GM19328 (cell line): ENCODE data around the gene ELK1.
"Not testable (repeated sequence)": the region's sequence is repeated elsewhere in the genome, so short reads cannot be mapped to it uniquely, and the experiment has no call there.

Experiments used
- ATAC-seq: cut with Tn5 transposase; IDR thresholded peaks from one replicate; pipeline ENCODE4 v1.9.1; 2021; ENCODE audit warnings: mild to moderate bottlenecking, moderate library complexity; ENCODE audit not compliant: unreplicated experiment

Gene ELK1, protein sequence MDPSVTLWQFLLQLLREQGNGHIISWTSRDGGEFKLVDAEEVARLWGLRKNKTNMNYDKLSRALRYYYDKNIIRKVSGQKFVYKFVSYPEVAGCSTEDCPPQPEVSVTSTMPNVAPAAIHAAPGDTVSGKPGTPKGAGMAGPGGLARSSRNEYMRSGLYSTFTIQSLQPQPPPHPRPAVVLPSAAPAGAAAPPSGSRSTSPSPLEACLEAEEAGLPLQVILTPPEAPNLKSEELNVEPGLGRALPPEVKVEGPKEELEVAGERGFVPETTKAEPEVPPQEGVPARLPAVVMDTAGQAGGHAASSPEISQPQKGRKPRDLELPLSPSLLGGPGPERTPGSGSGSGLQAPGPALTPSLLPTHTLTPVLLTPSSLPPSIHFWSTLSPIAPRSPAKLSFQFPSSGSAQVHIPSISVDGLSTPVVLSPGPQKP

DNA sequence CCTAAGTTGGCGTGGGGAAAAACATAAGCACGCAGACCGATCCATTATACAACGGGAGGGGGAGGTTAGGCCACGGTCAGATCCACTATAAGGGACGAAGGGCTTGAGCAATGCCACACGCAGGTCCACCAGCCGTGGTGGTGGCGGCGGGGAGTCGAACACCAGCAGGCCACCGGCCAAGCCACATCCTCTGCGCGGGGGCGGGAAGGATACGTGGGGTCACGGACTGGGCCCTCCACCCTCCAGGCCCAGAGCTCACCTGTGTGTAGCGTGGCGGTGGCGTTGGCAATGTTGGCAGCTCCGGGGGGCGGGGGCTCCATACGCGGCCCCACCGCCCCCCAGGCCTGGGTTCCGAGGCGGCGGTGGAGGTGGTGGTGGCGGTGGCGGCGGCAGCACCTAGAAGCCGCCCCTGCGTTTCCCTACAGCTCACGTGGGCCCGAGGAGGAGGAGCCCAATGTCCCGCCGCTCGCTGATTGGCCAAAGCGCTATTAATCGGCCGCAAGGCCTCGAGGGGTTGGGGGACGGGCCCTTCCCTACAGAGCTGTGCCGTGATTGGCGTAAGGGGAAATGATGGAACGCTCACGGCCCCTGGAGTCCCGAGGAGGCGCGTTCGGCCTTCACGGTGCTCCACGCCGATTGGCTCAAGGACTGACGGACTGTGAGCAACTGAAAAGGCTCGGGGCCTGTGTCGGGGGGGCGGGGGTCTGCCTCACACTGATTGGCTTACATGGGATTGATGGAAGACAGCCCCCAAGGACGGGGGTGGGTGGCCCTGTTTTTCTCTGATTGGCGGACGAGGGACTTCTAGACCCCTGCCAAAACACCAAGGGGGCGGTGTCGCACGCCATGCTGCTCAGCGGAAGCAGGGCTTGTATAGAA lies at the start of gene ELK1:
ELK1 (minus strand) TSS at position 400 of the 879 bp plus-strand sequence. CDS start 9,122 bp downstream, outside the sequence.
- peak; percentile 92 for ATAC-seq

- ATAC-seq = no peak
Observed at GRCh38 chrX:47697181-47697580, 46.8 kb upstream of the ELK1 start.

GRCh38 chrX:47690175-47690574 lies 39.8 kb upstream of the ELK1 start:
- no peak for ATAC-seq

DNA sequence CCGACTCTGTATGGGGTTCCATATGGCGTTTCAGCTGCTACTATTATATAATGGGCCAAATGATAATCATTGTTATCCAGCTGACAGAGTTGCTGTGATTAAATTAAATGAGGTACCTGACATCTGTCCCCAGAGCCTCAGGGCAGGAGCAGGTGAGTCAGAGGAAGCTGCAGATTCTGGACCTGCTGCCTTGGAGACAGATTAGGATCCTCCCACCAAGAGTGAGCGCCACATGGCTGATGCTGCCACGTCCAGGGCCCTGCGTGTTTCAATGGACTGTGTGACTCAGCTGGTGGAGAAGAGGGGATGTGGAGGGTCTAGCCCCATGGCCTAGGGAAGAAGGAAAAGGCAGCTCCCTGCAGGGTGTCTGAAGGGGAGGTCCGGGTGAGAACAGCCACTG lies 36.9 kb upstream of the ELK1 start:
- no peak for ATAC-seq

GRCh38 chrX:47683829-47684205 lies 33.5 kb upstream of the ELK1 start:
- ATAC-seq = no peak

DNA sequence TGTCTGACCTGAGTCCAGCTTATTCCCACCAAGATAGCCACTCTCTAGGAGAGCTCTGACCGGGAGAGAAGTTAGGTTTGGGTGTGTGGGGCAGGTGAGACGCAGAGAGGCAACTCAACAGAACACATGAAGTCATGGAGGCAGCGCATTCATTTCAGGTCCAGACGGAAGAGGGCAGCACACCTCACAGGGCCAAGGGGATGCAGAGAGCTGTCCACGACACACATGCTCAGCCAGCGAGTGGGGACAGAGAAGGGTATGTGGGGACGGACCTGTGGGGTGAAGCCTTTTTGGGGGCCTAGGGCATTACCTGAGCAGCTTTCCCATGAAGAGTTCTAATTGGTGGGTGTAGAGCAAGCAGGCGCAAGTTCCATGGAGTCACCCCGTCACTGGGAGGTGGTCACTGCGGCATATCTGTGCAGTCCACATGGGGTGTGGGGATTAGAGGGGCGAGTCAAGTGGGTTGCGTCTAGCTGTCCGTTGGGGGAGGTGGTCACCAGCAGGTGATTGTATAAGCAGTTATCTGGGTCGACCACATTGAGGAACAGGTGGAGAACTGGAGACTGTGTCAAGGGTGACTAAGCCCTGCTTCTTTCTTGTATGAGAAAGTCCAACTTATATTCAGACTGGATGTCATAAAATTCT lies 32.9 kb upstream of the ELK1 start:
- ATAC-seq = no peak

- not testable (repeated sequence) for ATAC-seq
Observed at GRCh38 chrX:47675959-47676859, 25.8 kb upstream of the ELK1 start.

DNA sequence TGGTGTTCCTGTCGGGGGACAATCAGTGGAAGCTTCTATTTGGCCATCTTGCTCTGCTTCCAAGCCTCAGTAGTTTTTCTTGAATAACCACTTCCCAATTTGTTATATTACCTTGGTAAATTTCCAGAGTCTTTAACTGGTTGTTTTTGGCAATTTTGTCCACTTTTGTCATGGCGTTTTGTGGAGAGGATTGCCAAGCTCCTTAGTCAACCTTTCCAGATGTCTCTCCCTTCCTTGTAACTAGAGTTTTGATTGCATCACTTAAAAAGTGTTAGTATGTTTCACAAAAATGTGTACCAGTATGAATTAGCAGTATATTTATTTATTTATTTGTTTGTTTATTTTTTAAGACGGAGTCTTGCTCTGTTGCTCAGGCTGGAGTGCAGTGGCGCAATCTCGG lies 24.4 kb upstream of the ELK1 start:
- no peak for ATAC-seq

DNA sequence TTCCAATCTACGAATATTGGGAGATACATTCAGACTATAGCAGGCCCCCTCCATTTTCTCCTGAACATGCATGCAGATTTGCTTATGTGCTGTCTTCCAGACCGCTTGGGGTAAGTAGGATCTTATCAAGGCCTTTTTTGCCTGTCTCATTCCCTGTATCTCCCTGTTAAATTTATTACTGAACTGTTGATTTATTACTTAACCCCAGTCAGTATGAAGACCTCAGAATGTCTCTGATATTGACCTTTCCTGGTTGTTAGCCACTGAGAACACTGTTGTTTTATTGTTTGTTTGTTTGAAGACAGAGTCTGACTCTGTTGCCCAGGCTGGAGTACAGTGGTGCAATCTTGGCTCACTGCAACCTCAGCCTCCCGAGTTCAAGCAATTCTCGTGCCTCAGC lies 15.4 kb upstream of the ELK1 start:
- not testable (repeated sequence) for ATAC-seq

DNA sequence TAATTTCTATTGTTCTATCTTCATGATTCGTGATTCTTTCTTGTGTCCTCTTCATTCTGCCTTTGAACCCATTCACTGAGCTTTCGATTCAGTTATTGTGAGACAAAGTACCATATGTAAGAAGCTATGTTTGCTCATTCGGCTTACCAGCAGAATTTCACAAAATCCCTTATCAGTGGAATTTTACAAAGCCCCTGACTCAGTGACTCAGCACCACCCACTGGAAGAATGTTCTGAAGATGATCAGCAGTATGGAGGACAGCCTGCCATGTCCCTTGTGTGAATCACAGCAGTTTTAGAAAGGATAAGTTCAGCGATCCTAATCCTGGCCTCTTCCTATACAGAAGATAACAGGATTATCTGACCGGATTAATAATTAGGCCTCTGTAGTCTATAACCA lies 14.4 kb upstream of the ELK1 start:
- no peak for ATAC-seq

DNA sequence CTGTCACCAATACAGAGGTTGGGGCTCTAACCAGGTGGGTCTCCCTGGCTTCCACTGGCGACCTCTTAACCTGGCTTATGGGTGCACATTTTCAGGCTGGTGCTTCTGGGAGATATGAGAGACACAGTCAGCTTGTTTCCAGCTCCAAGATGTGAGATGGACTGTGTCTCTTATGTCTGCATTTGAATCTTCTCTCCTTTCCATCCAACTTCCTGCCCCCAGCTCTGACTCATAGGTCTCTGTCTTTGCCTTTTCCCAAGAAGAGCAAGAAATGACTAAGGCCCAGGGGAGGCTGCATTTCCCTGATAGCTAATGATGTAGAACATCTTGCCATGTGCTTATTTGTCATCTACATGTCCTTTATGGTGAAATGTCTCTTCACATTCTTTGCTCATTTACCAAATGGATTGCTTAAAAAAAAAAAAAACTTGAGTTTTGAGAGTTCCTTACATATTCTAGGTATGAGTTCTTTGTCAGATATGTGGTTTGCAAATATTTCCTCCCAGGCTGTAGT lies 11.8 kb upstream of the ELK1 start:
- ATAC-seq = no peak

GRCh38 chrX:47661539-47661938 lies 11.2 kb upstream of the ELK1 start:
- ATAC-seq = no peak

DNA sequence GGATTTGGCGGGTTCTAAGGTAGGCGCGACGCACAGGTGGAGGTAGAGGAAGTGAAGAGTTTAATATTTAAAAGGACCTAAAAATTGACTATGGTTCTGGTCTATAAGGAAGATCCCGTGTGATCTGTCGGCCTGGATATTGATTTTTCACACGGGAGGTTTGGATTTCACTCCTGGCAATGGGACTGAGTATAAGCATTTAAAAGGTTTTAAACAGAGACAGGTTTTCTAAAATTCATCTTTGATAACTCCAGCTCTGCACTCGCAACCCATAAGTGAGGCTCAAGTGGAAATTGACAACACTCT lies 9.0 kb upstream of the ELK1 start:
- ATAC-seq = no peak

GRCh38 chrX:47658684-47659420 lies 8.5 kb upstream of the ELK1 start, which contains the start of gene UXT:
Gene UXT, minus strand, starts transcription at chrX:47659180. Its CDS starts 253 bp downstream, at chrX:47658927.
- ATAC-seq = peak; percentile 72

GRCh38 chrX:47658301-47658683 lies 7.9 kb upstream of the ELK1 start:
- ATAC-seq = no peak

DNA sequence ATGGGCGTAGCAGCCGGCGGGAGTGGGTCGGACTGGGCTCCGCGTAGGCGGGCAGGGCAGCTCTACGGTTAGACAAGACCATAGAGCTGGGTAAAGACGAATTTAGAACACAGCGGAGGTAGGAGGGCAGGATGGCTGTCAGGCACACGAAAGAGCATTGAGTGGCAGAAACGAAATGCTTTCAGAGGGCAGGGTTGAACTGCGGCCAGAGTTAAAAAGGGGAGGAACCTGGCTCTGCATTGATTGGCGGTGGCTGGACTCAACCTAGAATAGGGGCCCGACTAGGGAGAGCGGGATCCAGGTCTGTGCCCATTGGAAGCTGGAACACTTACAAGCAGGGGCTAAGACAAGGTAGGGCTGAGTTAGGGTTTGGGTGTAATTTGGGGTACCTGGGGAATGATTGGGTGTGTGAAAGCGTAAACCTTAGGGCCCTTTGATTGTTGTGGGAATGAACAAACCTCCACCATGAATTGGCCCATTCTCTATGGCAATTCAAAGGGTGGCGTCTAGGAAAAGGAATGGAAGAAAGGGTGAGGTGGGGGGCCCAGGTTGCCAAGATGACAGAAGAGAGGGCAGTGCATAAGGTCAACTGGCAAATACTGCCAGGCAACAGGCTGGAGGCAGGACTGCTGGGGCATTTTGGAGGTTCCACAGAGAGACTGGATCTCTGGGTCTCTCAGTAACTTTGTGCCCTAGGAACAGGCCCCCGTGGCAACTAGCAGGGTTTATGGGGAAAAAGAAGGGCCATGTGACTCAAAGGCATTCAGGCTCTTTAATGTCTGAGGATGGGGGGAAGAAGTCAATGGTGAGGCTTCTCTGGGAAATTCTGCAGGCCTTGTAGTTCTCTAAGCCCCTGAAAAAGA lies 911 bp upstream of the ELK1 start:
- no peak for ATAC-seq

GRCh38 chrX:47649781-47650163 lies 591 bp downstream of the ELK1 start:
- no peak for ATAC-seq

DNA sequence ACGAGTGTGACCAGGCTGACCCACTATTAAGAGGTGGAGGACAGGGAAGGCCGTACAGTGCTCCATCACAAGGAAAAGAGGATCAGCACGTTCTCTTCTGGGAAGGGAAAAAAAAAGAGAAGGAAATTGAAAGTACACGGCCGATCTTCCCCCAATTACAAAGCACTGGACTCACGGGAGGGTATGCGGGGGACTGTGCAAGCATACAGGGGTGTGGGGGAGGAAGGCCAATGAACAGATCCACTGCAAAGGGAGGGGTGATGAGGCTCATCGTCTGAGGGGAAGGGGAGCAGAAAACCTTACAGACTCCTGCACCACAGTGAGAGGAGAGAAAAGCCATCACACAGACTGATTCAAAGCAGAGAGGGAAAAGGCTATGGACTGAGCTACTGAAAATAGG lies 1.1 kb downstream of the ELK1 start:
- ATAC-seq = no peak

GRCh38 chrX:47648376-47648775 lies 2.0 kb downstream of the ELK1 start:
- ATAC-seq = no peak
